Activated T-cell treated with anti-CD3 and anti-CD28 coated beads, Interleukin-2, amount 50 U/mL, for 72 hours (primary cell): ENCODE measurements around the gene EDN1. TPM values are rescaled to one million over a fixed set of nuclear protein-coding genes. Genes with fewer than 3 reads are reported as not detected.
"Not testable (repeated sequence)": the region's sequence is repeated elsewhere in the genome, so short reads cannot be mapped to it uniquely, and the experiment has no call there.

Source experiments
- ATAC-seq, 2 donors: fragments of 150-1000 bp; cut with Tn5 transposase; replicated peaks in 1 of 2; 2 replicates each; pipeline ENCODE4 v1.10.0; 2021; ENCODE audit warnings: moderate library complexity in 2 of 2, mild to moderate bottlenecking in 1 of 2
- DNase-seq, 2 donors: peaks; one replicate each; pipeline ENCODE4 v3.0.0; 2021 to 2022; ENCODE audit warnings: mixed read lengths in 1 of 2
- H3K27ac Mint-ChIP-seq: one replicate; pipeline ENCODE4 v1.8.0; 2022; ENCODE audit warnings: mild to moderate bottlenecking, moderate library complexity, mixed read lengths
- H3K27me3 Mint-ChIP-seq: one replicate; pipeline ENCODE4 v1.8.0; 2022; ENCODE audit warnings: low read depth, mixed read lengths
- H3K36me3 Mint-ChIP-seq, 2 donors: one replicate each; pipeline ENCODE4 v1.8.0; 2022; ENCODE audit warnings: mixed read lengths in 2 of 2, mild to moderate bottlenecking in 1 of 2; ENCODE audit not compliant: insufficient read depth in 2 of 2
- H3K4me1 Mint-ChIP-seq: one replicate; pipeline ENCODE4 v1.8.0; 2022; ENCODE audit warnings: low read depth, mixed read lengths
- H3K4me3 Mint-ChIP-seq, 2 donors: one replicate each; pipeline ENCODE4 v1.8.0; 2022; ENCODE audit warnings: mild to moderate bottlenecking in 2 of 2, mixed read lengths in 2 of 2, moderate library complexity in 2 of 2
- H3K9me3 Mint-ChIP-seq, 2 donors: one replicate each; pipeline ENCODE4 v1.8.0; 2022; ENCODE audit warnings: mixed read lengths in 2 of 2
- total RNA-seq, 2 donors: library from RNA; stranded (reverse); gene quantifications; one replicate each; pipeline ENCODE4 v1.2.3, GENCODE V29; 2022

Gene EDN1
- total RNA-seq, 2 donors from 2014 or later = 0.12 to 0.28 TPM

GRCh38 chr6:12328701-12329100, 38.5 kb downstream of the EDN1 start:
- no peaks in the 10 kb centered on the region for H3K36me3 Mint-ChIP-seq
- no peak overlapping the region for H3K27ac Mint-ChIP-seq
- no peaks in the 10 kb centered on the region for H3K4me1 Mint-ChIP-seq
- no peak overlapping the region for H3K4me3 Mint-ChIP-seq
- no peaks in the 10 kb centered on the region for H3K9me3 Mint-ChIP-seq
- ATAC-seq = no peak
- DNase-seq = no peak
- H3K27me3 Mint-ChIP-seq = peaks cover 6% of the 10 kb centered on the region

- Mint-ChIP-seq H3K9me3 (no peaks in the 10 kb centered on the region), H3K27ac (no peak overlapping the region), H3K4me3 (no peak overlapping the region), H3K27me3 (peaks cover 6% of the 10 kb centered on the region), H3K36me3 (no peaks in the 10 kb centered on the region), H3K4me1 (no peaks in the 10 kb centered on the region)
- DNase-seq (no peak), ATAC-seq (no peak)
Measured at GRCh38 chr6:12331474-12331873, 41.3 kb downstream of the EDN1 start.

- Mint-ChIP-seq H3K4me3 (no peak overlapping the region), H3K4me1 (no peaks in the 10 kb centered on the region), H3K27me3 (peaks cover 6% of the 10 kb centered on the region), H3K9me3 (no peaks in the 10 kb centered on the region), H3K27ac (no peak overlapping the region), H3K36me3 (no peaks in the 10 kb centered on the region)
- DNase-seq (no peak), ATAC-seq (no peak)
Measured at GRCh38 chr6:12331951-12332749, 42.0 kb downstream of the EDN1 start.

GRCh38 chr6:12332750-12333079, 42.6 kb downstream of the EDN1 start:
- H3K36me3 Mint-ChIP-seq, H3K4me3 Mint-ChIP-seq, H3K9me3 Mint-ChIP-seq, ATAC-seq, DNase-seq, H3K27me3 Mint-ChIP-seq, H3K27ac Mint-ChIP-seq, H3K4me1 Mint-ChIP-seq: not testable (repeated sequence)

GRCh38 chr6:12333128-12333527, 43.0 kb downstream of the EDN1 start:
- no peak for DNase-seq
- no peak for ATAC-seq
- H3K4me3 Mint-ChIP-seq = no peak overlapping the region
- peaks cover 3% of the 10 kb centered on the region for H3K27me3 Mint-ChIP-seq
- H3K9me3 Mint-ChIP-seq = no peaks in the 10 kb centered on the region
- H3K4me1 Mint-ChIP-seq = no peaks in the 10 kb centered on the region
- no peaks in the 10 kb centered on the region for H3K36me3 Mint-ChIP-seq
- no peak overlapping the region for H3K27ac Mint-ChIP-seq

GRCh38 chr6:12334526-12335130, 44.5 kb downstream of the EDN1 start:
- Mint-ChIP-seq H3K27me3 (no peaks in the 10 kb centered on the region), H3K4me1 (no peaks in the 10 kb centered on the region), H3K4me3 (no peak overlapping the region), H3K9me3 (no peaks in the 10 kb centered on the region), H3K36me3 (no peaks in the 10 kb centered on the region), H3K27ac (no peak overlapping the region)
- ATAC-seq (no peak), DNase-seq (no peak)

GRCh38 chr6:12335131-12335527, 45.0 kb downstream of the EDN1 start:
- Mint-ChIP-seq H3K36me3 (no peaks in the 10 kb centered on the region), H3K4me1 (no peaks in the 10 kb centered on the region), H3K9me3 (no peaks in the 10 kb centered on the region), H3K27me3 (no peaks in the 10 kb centered on the region), H3K4me3 (no peak overlapping the region), H3K27ac (no peak overlapping the region)
- DNase-seq (no peak), ATAC-seq (no peak)

GRCh38 chr6:12335717-12336116, 45.6 kb downstream of the EDN1 start:
- Mint-ChIP-seq H3K4me3 (no peak overlapping the region), H3K27me3 (peaks cover 5% of the 10 kb centered on the region), H3K9me3 (no peaks in the 10 kb centered on the region), H3K36me3 (no peaks in the 10 kb centered on the region), H3K4me1 (no peaks in the 10 kb centered on the region), H3K27ac (no peak overlapping the region)
- ATAC-seq (no peak), DNase-seq (no peak)

- ATAC-seq (no peak), DNase-seq (no peak)
- no peaks in the 10 kb centered on the region for H3K36me3 Mint-ChIP-seq
- H3K4me1 Mint-ChIP-seq = no peaks in the 10 kb centered on the region
- H3K27ac Mint-ChIP-seq = no peak overlapping the region
- H3K4me3 Mint-ChIP-seq = no peak overlapping the region
- H3K9me3 Mint-ChIP-seq = no peaks in the 10 kb centered on the region
- H3K27me3 Mint-ChIP-seq = peaks cover 7% of the 10 kb centered on the region
Measured at GRCh38 chr6:12336121-12336971, 46.2 kb downstream of the EDN1 start.

- no peak overlapping the region for H3K27ac Mint-ChIP-seq
- no peaks in the 10 kb centered on the region for H3K36me3 Mint-ChIP-seq
- peaks cover 7% of the 10 kb centered on the region for H3K27me3 Mint-ChIP-seq
- no peak overlapping the region for H3K4me3 Mint-ChIP-seq
- no peaks in the 10 kb centered on the region for H3K9me3 Mint-ChIP-seq
- no peaks in the 10 kb centered on the region for H3K4me1 Mint-ChIP-seq
- ATAC-seq = no peak
- no peak for DNase-seq
Measured at GRCh38 chr6:12339022-12339421, 48.9 kb downstream of the EDN1 start.

GRCh38 chr6:12339808-12340487, 49.8 kb downstream of the EDN1 start:
- no peaks in the 10 kb centered on the region for H3K9me3 Mint-ChIP-seq
- ATAC-seq (no peak), DNase-seq (no peak)
- H3K4me1 Mint-ChIP-seq = no peaks in the 10 kb centered on the region
- H3K27me3 Mint-ChIP-seq = peaks cover 7% of the 10 kb centered on the region
- no peaks in the 10 kb centered on the region for H3K36me3 Mint-ChIP-seq
- H3K27ac Mint-ChIP-seq = no peak overlapping the region
- H3K4me3 Mint-ChIP-seq = no peak overlapping the region

- no peak overlapping the region for H3K4me3 Mint-ChIP-seq
- H3K9me3 Mint-ChIP-seq = no peaks in the 10 kb centered on the region
- no peak overlapping the region for H3K27ac Mint-ChIP-seq
- no peak for ATAC-seq
- H3K36me3 Mint-ChIP-seq = no peaks in the 10 kb centered on the region
- H3K27me3 Mint-ChIP-seq = peaks cover 7% of the 10 kb centered on the region
- DNase-seq = no peak
- no peaks in the 10 kb centered on the region for H3K4me1 Mint-ChIP-seq
Measured at GRCh38 chr6:12340488-12340818, 50.3 kb downstream of the EDN1 start.

- DNase-seq (no peak), ATAC-seq (no peak)
- H3K4me3 Mint-ChIP-seq = no peak overlapping the region
- no peaks in the 10 kb centered on the region for H3K4me1 Mint-ChIP-seq
- no peaks in the 10 kb centered on the region for H3K9me3 Mint-ChIP-seq
- H3K36me3 Mint-ChIP-seq = no peaks in the 10 kb centered on the region
- peaks cover 7% of the 10 kb centered on the region for H3K27me3 Mint-ChIP-seq
- H3K27ac Mint-ChIP-seq = no peak overlapping the region
Measured at GRCh38 chr6:12342664-12343063, 52.5 kb downstream of the EDN1 start.
